HEK293 (cell line): ENCODE results near the gene TTC39C.

Experiments used
- CTCF ChIP-seq: fragments of 450-650 bp; formaldehyde crosslinking; IDR thresholded peaks from 2 replicates; pipeline ENCODE4 v1.5.1; 2016; ENCODE audit warnings: missing biosample characterization, missing genetic modification characterization
- KLF1 ChIP-seq: fragments of 450-650 bp; formaldehyde crosslinking; IDR thresholded peaks from 2 replicates; pipeline ENCODE4 v1.5.1; 2016; ENCODE audit warnings: missing biosample characterization, missing genetic modification characterization
- MEIS1 ChIP-seq: sonication (generic); formaldehyde crosslinking; IDR thresholded peaks from 2 replicates; pipeline ENCODE4 v1.8.1; 2022; ENCODE audit warnings: missing genetic modification reagents, mild to moderate bottlenecking, borderline replicate concordance
- REST ChIP-seq: fragments of 450-650 bp; formaldehyde crosslinking; IDR thresholded peaks from 2 replicates; pipeline ENCODE4 v1.5.1; 2016; ENCODE audit warnings: missing biosample characterization, missing genetic modification characterization
- ZBTB48 ChIP-seq: fragments of 450-650 bp; formaldehyde crosslinking; IDR thresholded peaks from 2 replicates; pipeline ENCODE4 v1.5.1; 2016; ENCODE audit warnings: missing biosample characterization, missing genetic modification characterization
- ZNF184 ChIP-seq: fragments of 450-650 bp; IDR thresholded peaks from 2 replicates; pipeline ENCODE4 v1.5.1; 2018; ENCODE audit warnings: missing biosample characterization, mild to moderate bottlenecking, missing genetic modification characterization
- ZNF274 ChIP-seq, 2 experiments: fragments of 200-500 bp in 1 of 2; fragments of 450-650 bp in 1 of 2; sonication (Bioruptor generic) in 1 of 2; formaldehyde crosslinking in 1 of 2; IDR thresholded peaks; 2 replicates each; pipeline versions ENCODE4 v1.5.1 to v1.6.1; 2014 to 2016; ENCODE audit warnings: borderline replicate concordance in 1 of 2, inconsistent platforms in 1 of 2, low read length in 1 of 2, missing biosample characterization in 1 of 2, missing genetic modification characterization in 1 of 2
- ZNF514 ChIP-seq: fragments of 450-650 bp; formaldehyde crosslinking; IDR thresholded peaks from 2 replicates; pipeline ENCODE4 v1.5.1; 2016; ENCODE audit warnings: missing biosample characterization, missing genetic modification characterization
- ZNF664 ChIP-seq: fragments of 450-650 bp; formaldehyde crosslinking; IDR thresholded peaks from 2 replicates; pipeline ENCODE4 v1.5.1; 2016; ENCODE audit warnings: missing biosample characterization, missing genetic modification characterization
- ZNF776 ChIP-seq: fragments of 450-650 bp; formaldehyde crosslinking; IDR thresholded peaks from 2 replicates; pipeline ENCODE4 v1.5.0; 2017; ENCODE audit warnings: missing biosample characterization, missing genetic modification characterization, borderline replicate concordance

GRCh38 chr18:23995180-23995579, 19.4 kb upstream of the TTC39C start:
- no peak for TF ChIP-seq CTCF (tag by site-specific recombination)
- TF ChIP-seq MEIS1 (CRISPR knock-in tag), result no peak
- no peak for TF ChIP-seq ZNF274 (IDR thresholded peaks at IDR 0.05; ENCODE audit: low read length)
- TF ChIP-seq ZNF274 (tag by site-specific recombination; IDR thresholded peaks at IDR 0.05; ENCODE audit: borderline replicate concordance), result no peak
- no peak for TF ChIP-seq ZNF664
- TF ChIP-seq ZNF776 (tag by site-specific recombination), result no peak
- no peak for TF ChIP-seq ZNF514 (tag by site-specific recombination)
- no peak for TF ChIP-seq REST (tag by site-specific recombination)
- no peak for TF ChIP-seq KLF1
- TF ChIP-seq ZNF184, result no peak
- no peak for TF ChIP-seq ZBTB48 (tag by site-specific recombination)
